ENCODE data around the gene MSH3. TPM values are rescaled to one million over a fixed set of nuclear protein-coding genes. Genes with fewer than 3 reads are reported as not detected.

Gene MSH3
- total RNA-seq, 1 experiment from 2014 or later, result 17.2 TPM

- Mint-ChIP-seq H3K27ac (ENCODE audit: unreplicated experiment) (no peak overlapping the region), H3K4me1 (ENCODE audit: low read depth, unreplicated experiment) (no peaks in the 10 kb centered on the region), H3K4me3 (ENCODE audit: low read depth, unreplicated experiment) (no peak overlapping the region), H3K27me3 (ENCODE audit: unreplicated experiment) (no peaks in the 10 kb centered on the region), H3K9me3 (ENCODE audit: low read depth, unreplicated experiment) (no peaks in the 10 kb centered on the region), H3K36me3 (ENCODE audit: insufficient read depth, unreplicated experiment) (no peaks in the 10 kb centered on the region)
- no peak for DNase-seq
- CTCF ChIA-PET, result no interaction called here
- BruUV-seq (replicated peaks), result no TSS peak
- TF ChIP-seq, protein P1, sequence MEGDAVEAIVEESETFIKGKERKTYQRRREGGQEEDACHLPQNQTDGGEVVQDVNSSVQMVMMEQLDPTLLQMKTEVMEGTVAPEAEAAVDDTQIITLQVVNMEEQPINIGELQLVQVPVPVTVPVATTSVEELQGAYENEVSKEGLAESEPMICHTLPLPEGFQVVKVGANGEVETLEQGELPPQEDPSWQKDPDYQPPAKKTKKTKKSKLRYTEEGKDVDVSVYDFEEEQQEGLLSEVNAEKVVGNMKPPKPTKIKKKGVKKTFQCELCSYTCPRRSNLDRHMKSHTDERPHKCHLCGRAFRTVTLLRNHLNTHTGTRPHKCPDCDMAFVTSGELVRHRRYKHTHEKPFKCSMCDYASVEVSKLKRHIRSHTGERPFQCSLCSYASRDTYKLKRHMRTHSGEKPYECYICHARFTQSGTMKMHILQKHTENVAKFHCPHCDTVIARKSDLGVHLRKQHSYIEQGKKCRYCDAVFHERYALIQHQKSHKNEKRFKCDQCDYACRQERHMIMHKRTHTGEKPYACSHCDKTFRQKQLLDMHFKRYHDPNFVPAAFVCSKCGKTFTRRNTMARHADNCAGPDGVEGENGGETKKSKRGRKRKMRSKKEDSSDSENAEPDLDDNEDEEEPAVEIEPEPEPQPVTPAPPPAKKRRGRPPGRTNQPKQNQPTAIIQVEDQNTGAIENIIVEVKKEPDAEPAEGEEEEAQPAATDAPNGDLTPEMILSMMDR (IDR thresholded peaks at IDR 0.05; ENCODE audit: unreplicated experiment), result no peak
- intact Hi-C loops (cut with micrococcal nuclease; ENCODE audit: unreplicated experiment), result no loop called here
These were observed 47.1 kb downstream of the MSH3 start for GRCh38 chr5:80701597-80701996.

DNA sequence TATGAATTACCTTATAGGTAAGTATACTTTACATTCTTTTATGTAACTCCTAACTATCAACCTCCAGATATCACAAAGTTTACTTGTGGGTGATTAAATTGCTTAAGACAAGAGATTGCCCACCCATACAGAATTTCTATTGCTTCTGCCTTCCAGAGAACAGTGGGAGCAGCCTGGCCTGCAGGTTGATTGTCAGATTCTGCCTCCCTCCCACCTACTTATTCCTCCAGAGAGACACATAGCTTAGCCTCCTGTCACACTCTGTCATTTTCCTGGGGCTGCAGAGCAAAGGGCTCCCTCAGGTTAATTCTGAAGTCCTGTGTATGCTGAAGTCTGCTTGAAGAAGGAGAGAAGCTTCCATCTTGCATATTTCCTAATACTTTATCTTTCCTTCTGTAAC lies 48.8 kb downstream of the MSH3 start:
- no TSS peak for BruUV-seq (replicated peaks)
- CTCF ChIA-PET, result no interaction called here
- H3K36me3 Mint-ChIP-seq (ENCODE audit: insufficient read depth, unreplicated experiment), result no peaks in the 10 kb centered on the region
- TF ChIP-seq, protein P1 (IDR thresholded peaks at IDR 0.05; ENCODE audit: unreplicated experiment), result no peak
- H3K27me3 Mint-ChIP-seq (ENCODE audit: unreplicated experiment), result no peaks in the 10 kb centered on the region
- H3K27ac Mint-ChIP-seq (ENCODE audit: unreplicated experiment), result no peak overlapping the region
- no peak overlapping the region for H3K4me3 Mint-ChIP-seq (ENCODE audit: low read depth, unreplicated experiment)
- no peaks in the 10 kb centered on the region for H3K9me3 Mint-ChIP-seq (ENCODE audit: low read depth, unreplicated experiment)
- H3K4me1 Mint-ChIP-seq (ENCODE audit: low read depth, unreplicated experiment), result no peaks in the 10 kb centered on the region
- DNase-seq, result no peak
- intact Hi-C loops (cut with micrococcal nuclease; ENCODE audit: unreplicated experiment), result no loop called here

DNA sequence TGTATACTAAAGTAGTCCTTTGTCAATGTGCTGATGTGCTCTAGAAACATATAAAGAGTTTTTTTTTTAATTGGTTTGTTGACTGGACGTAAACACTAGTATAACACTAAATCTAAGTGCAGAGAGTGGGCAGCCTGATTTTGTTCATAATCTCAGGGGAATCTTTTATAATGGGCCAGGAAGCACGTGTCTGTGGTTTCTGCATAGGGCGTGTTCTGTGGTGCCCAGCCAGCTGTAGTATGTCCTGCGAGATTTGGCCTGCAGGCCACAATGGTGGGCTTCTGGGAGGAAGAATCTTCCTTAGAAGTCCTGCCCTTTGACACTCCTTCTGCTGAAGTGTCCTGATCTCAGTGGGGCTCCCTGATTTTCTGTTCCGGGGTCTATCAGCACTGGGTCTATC lies 49.3 kb downstream of the MSH3 start:
- no peaks in the 10 kb centered on the region for H3K4me1 Mint-ChIP-seq (ENCODE audit: low read depth, unreplicated experiment)
- no peak for DNase-seq
- BruUV-seq (replicated peaks), result no TSS peak
- H3K36me3 Mint-ChIP-seq (ENCODE audit: insufficient read depth, unreplicated experiment), result no peaks in the 10 kb centered on the region
- no peak overlapping the region for H3K4me3 Mint-ChIP-seq (ENCODE audit: low read depth, unreplicated experiment)
- H3K27me3 Mint-ChIP-seq (ENCODE audit: unreplicated experiment), result no peaks in the 10 kb centered on the region
- TF ChIP-seq, protein P1 (IDR thresholded peaks at IDR 0.05; ENCODE audit: unreplicated experiment), result no peak
- no peaks in the 10 kb centered on the region for H3K9me3 Mint-ChIP-seq (ENCODE audit: low read depth, unreplicated experiment)
- intact Hi-C loops (cut with micrococcal nuclease; ENCODE audit: unreplicated experiment), result no loop called here
- H3K27ac Mint-ChIP-seq (ENCODE audit: unreplicated experiment), result no peak overlapping the region
- CTCF ChIA-PET, result no interaction called here

- Mint-ChIP-seq H3K4me1 (ENCODE audit: low read depth, unreplicated experiment) (no peaks in the 10 kb centered on the region), H3K9me3 (ENCODE audit: low read depth, unreplicated experiment) (no peaks in the 10 kb centered on the region), H3K27ac (ENCODE audit: unreplicated experiment) (no peak overlapping the region), H3K27me3 (ENCODE audit: unreplicated experiment) (no peaks in the 10 kb centered on the region), H3K36me3 (ENCODE audit: insufficient read depth, unreplicated experiment) (no peaks in the 10 kb centered on the region), H3K4me3 (ENCODE audit: low read depth, unreplicated experiment) (no peak overlapping the region)
- DNase-seq, result no peak
- intact Hi-C loops (cut with micrococcal nuclease; ENCODE audit: unreplicated experiment), result no loop called here
- TF ChIP-seq, protein P1 (IDR thresholded peaks at IDR 0.05; ENCODE audit: unreplicated experiment), result no peak
- BruUV-seq (replicated peaks), result no TSS peak
- CTCF ChIA-PET, result no interaction called here
These were observed 49.8 kb downstream of the MSH3 start for GRCh38 chr5:80704221-80704620.

Measured in Calu3 (cell line).